ENCODE measurements around the gene AKAP7.
A peak's percentile ranks its signal among the peaks of the same experiment; 100 is the strongest.

AKAP7 gene

GRCh38 chr6:131146865-131147264, 11.6 kb downstream of the AKAP7 start:
- Histone ChIP-seq H3K4me3 (ENCODE audit: low read length) (no peak overlapping the region), H3K79me2 (ENCODE audit: control insufficient read depth, insufficient read depth, low read length) (no peaks in the 10 kb centered on the region), H3K27ac (ENCODE audit: low read depth, low read length) (no peak overlapping the region), H4K5ac (ENCODE audit: low read length) (no peak overlapping the region), H2BK120ac (ENCODE audit: low read depth, low read length) (no peak overlapping the region), H3K79me1 (ENCODE audit: low read length) (no peaks in the 10 kb centered on the region), H3K9ac (ENCODE audit: low read length) (no peak overlapping the region), H2BK5ac (ENCODE audit: low read length) (no peak overlapping the region), H3K23ac (ENCODE audit: low read length) (no peak overlapping the region), H3K4ac (ENCODE audit: low read depth, low read length) (no peak overlapping the region), H2BK15ac (replicated peaks; ENCODE audit: low read depth) (no peak overlapping the region), H2AK5ac (ENCODE audit: low read length) (no peak overlapping the region), H3K27me3 (ENCODE audit: insufficient read depth, low read length, poor library complexity) (no peaks in the 10 kb centered on the region), H3K18ac (ENCODE audit: low read length) (no peak overlapping the region), H4K8ac (ENCODE audit: low read depth, low read length) (no peak overlapping the region), H3K56ac (ENCODE audit: low read length) (no peak overlapping the region), H3K36me3 (ENCODE audit: control insufficient read depth, insufficient read depth, low read length) (no peaks in the 10 kb centered on the region), H3K4me1 (ENCODE audit: control insufficient read depth, low read depth, low read length) (no peaks in the 10 kb centered on the region), H3K4me2 (ENCODE audit: low read length) (no peak overlapping the region)
- WGBS (ENCODE audit: extremely low coverage, insufficient coverage, low lambda C conversion rate) = no CpG with 5 or more reads among the region's 2 CpGs
- DNase-seq = no peak

GRCh38 chr6:131156411-131156810, 21.1 kb downstream of the AKAP7 start:
- H2BK15ac ChIP-seq (replicated peaks; ENCODE audit: low read depth) = no peak overlapping the region
- no peak for DNase-seq
- H3K4ac ChIP-seq (ENCODE audit: low read depth, low read length) = no peak overlapping the region
- H3K9ac ChIP-seq (ENCODE audit: low read length) = no peak overlapping the region
- no peak overlapping the region for H4K5ac ChIP-seq (ENCODE audit: low read length)
- no peak overlapping the region for H2AK5ac ChIP-seq (ENCODE audit: low read length)
- no peaks in the 10 kb centered on the region for H3K4me1 ChIP-seq (ENCODE audit: control insufficient read depth, low read depth, low read length)
- H4K8ac ChIP-seq (ENCODE audit: low read depth, low read length) = no peak overlapping the region
- no peaks in the 10 kb centered on the region for H3K79me2 ChIP-seq (ENCODE audit: control insufficient read depth, insufficient read depth, low read length)
- no peak overlapping the region for H3K23ac ChIP-seq (ENCODE audit: low read length)
- H3K27me3 ChIP-seq (ENCODE audit: insufficient read depth, low read length, poor library complexity) = no peaks in the 10 kb centered on the region
- H3K27ac ChIP-seq (ENCODE audit: low read depth, low read length) = no peak overlapping the region
- no peaks in the 10 kb centered on the region for H3K36me3 ChIP-seq (ENCODE audit: control insufficient read depth, insufficient read depth, low read length)
- no peaks in the 10 kb centered on the region for H3K79me1 ChIP-seq (ENCODE audit: low read length)
- no peak overlapping the region for H3K4me3 ChIP-seq (ENCODE audit: low read length)
- H3K56ac ChIP-seq (ENCODE audit: low read length) = no peak overlapping the region
- H3K18ac ChIP-seq (ENCODE audit: low read length) = no peak overlapping the region
- H2BK5ac ChIP-seq (ENCODE audit: low read length) = no peak overlapping the region
- no peak overlapping the region for H3K4me2 ChIP-seq (ENCODE audit: low read length)
- no peak overlapping the region for H2BK120ac ChIP-seq (ENCODE audit: low read depth, low read length)
- no CpG with 5 or more reads among the region's 2 CpGs for WGBS (ENCODE audit: extremely low coverage, insufficient coverage, low lambda C conversion rate)

GRCh38 chr6:131159578-131159977, 24.3 kb downstream of the AKAP7 start:
- Histone ChIP-seq H3K36me3 (ENCODE audit: control insufficient read depth, insufficient read depth, low read length) (no peaks in the 10 kb centered on the region), H4K8ac (ENCODE audit: low read depth, low read length) (no peak overlapping the region), H3K79me2 (ENCODE audit: control insufficient read depth, insufficient read depth, low read length) (no peaks in the 10 kb centered on the region), H2BK120ac (ENCODE audit: low read depth, low read length) (no peak overlapping the region), H3K27me3 (ENCODE audit: insufficient read depth, low read length, poor library complexity) (no peaks in the 10 kb centered on the region), H3K4me2 (ENCODE audit: low read length) (no peak overlapping the region), H3K4ac (ENCODE audit: low read depth, low read length) (no peak overlapping the region), H2BK5ac (ENCODE audit: low read length) (no peak overlapping the region), H3K4me1 (ENCODE audit: control insufficient read depth, low read depth, low read length) (no peaks in the 10 kb centered on the region), H2AK5ac (ENCODE audit: low read length) (no peak overlapping the region), H3K9ac (ENCODE audit: low read length) (no peak overlapping the region), H3K4me3 (ENCODE audit: low read length) (no peak overlapping the region), H3K56ac (ENCODE audit: low read length) (no peak overlapping the region), H3K23ac (ENCODE audit: low read length) (no peak overlapping the region), H3K18ac (ENCODE audit: low read length) (no peak overlapping the region), H3K27ac (ENCODE audit: low read depth, low read length) (no peak overlapping the region), H3K79me1 (ENCODE audit: low read length) (no peaks in the 10 kb centered on the region), H4K5ac (ENCODE audit: low read length) (no peak overlapping the region), H2BK15ac (replicated peaks; ENCODE audit: low read depth) (no peak overlapping the region)
- no peak for DNase-seq
- WGBS (ENCODE audit: extremely low coverage, insufficient coverage, low lambda C conversion rate) = no CpG with 5 or more reads among the region's 2 CpGs

GRCh38 chr6:131160254-131160758, 25.0 kb downstream of the AKAP7 start:
- Histone ChIP-seq H3K4me3 (ENCODE audit: low read length) (no peak overlapping the region), H3K4me2 (ENCODE audit: low read length) (no peak overlapping the region), H3K56ac (ENCODE audit: low read length) (no peak overlapping the region), H2BK120ac (ENCODE audit: low read depth, low read length) (no peak overlapping the region), H3K4ac (ENCODE audit: low read depth, low read length) (no peak overlapping the region), H3K36me3 (ENCODE audit: control insufficient read depth, insufficient read depth, low read length) (no peaks in the 10 kb centered on the region), H3K79me1 (ENCODE audit: low read length) (no peaks in the 10 kb centered on the region), H4K5ac (ENCODE audit: low read length) (no peak overlapping the region), H3K27me3 (ENCODE audit: insufficient read depth, low read length, poor library complexity) (no peaks in the 10 kb centered on the region), H3K79me2 (ENCODE audit: control insufficient read depth, insufficient read depth, low read length) (no peaks in the 10 kb centered on the region), H3K23ac (ENCODE audit: low read length) (no peak overlapping the region), H3K27ac (ENCODE audit: low read depth, low read length) (no peak overlapping the region), H2AK5ac (ENCODE audit: low read length) (no peak overlapping the region), H3K9ac (ENCODE audit: low read length) (no peak overlapping the region), H2BK5ac (ENCODE audit: low read length) (no peak overlapping the region), H2BK15ac (replicated peaks; ENCODE audit: low read depth) (no peak overlapping the region), H4K8ac (ENCODE audit: low read depth, low read length) (no peak overlapping the region), H3K18ac (ENCODE audit: low read length) (no peak overlapping the region), H3K4me1 (ENCODE audit: control insufficient read depth, low read depth, low read length) (no peaks in the 10 kb centered on the region)
- no peak for DNase-seq
- no CpG with 5 or more reads among the region's 1 CpG for WGBS (ENCODE audit: extremely low coverage, insufficient coverage, low lambda C conversion rate)

- no peak for DNase-seq
- H3K79me1 ChIP-seq (ENCODE audit: low read length) = no peaks in the 10 kb centered on the region
- no peak overlapping the region for H3K56ac ChIP-seq (ENCODE audit: low read length)
- H3K27me3 ChIP-seq (ENCODE audit: insufficient read depth, low read length, poor library complexity) = no peaks in the 10 kb centered on the region
- H3K36me3 ChIP-seq (ENCODE audit: control insufficient read depth, insufficient read depth, low read length) = no peaks in the 10 kb centered on the region
- H3K4me1 ChIP-seq (ENCODE audit: control insufficient read depth, low read depth, low read length) = no peaks in the 10 kb centered on the region
- no peak overlapping the region for H2AK5ac ChIP-seq (ENCODE audit: low read length)
- H3K4me2 ChIP-seq (ENCODE audit: low read length) = no peak overlapping the region
- H3K4ac ChIP-seq (ENCODE audit: low read depth, low read length) = no peak overlapping the region
- no peak overlapping the region for H4K5ac ChIP-seq (ENCODE audit: low read length)
- H3K23ac ChIP-seq (ENCODE audit: low read length) = no peak overlapping the region
- H3K9ac ChIP-seq (ENCODE audit: low read length) = no peak overlapping the region
- no peak overlapping the region for H2BK5ac ChIP-seq (ENCODE audit: low read length)
- WGBS (ENCODE audit: extremely low coverage, insufficient coverage, low lambda C conversion rate) = no CpG with 5 or more reads among the region's 3 CpGs
- H2BK120ac ChIP-seq (ENCODE audit: low read depth, low read length) = no peak overlapping the region
- no peaks in the 10 kb centered on the region for H3K79me2 ChIP-seq (ENCODE audit: control insufficient read depth, insufficient read depth, low read length)
- H2BK15ac ChIP-seq (replicated peaks; ENCODE audit: low read depth) = no peak overlapping the region
- H4K8ac ChIP-seq (ENCODE audit: low read depth, low read length) = no peak overlapping the region
- no peak overlapping the region for H3K27ac ChIP-seq (ENCODE audit: low read depth, low read length)
- no peak overlapping the region for H3K4me3 ChIP-seq (ENCODE audit: low read length)
- no peak overlapping the region for H3K18ac ChIP-seq (ENCODE audit: low read length)
Observed at GRCh38 chr6:131161987-131162386, 26.7 kb downstream of the AKAP7 start.

GRCh38 chr6:131163886-131164285, 28.6 kb downstream of the AKAP7 start:
- Histone ChIP-seq H3K4me1 (ENCODE audit: control insufficient read depth, low read depth, low read length) (no peaks in the 10 kb centered on the region), H2BK5ac (ENCODE audit: low read length) (no peak overlapping the region), H3K79me2 (ENCODE audit: control insufficient read depth, insufficient read depth, low read length) (no peaks in the 10 kb centered on the region), H3K4me2 (ENCODE audit: low read length) (no peak overlapping the region), H4K5ac (ENCODE audit: low read length) (no peak overlapping the region), H3K9ac (ENCODE audit: low read length) (no peak overlapping the region), H3K36me3 (ENCODE audit: control insufficient read depth, insufficient read depth, low read length) (no peaks in the 10 kb centered on the region), H3K27me3 (ENCODE audit: insufficient read depth, low read length, poor library complexity) (no peaks in the 10 kb centered on the region), H3K4me3 (ENCODE audit: low read length) (no peak overlapping the region), H2BK15ac (replicated peaks; ENCODE audit: low read depth) (no peak overlapping the region), H3K18ac (ENCODE audit: low read length) (no peak overlapping the region), H3K23ac (ENCODE audit: low read length) (no peak overlapping the region), H3K56ac (ENCODE audit: low read length) (no peak overlapping the region), H3K4ac (ENCODE audit: low read depth, low read length) (no peak overlapping the region), H2BK120ac (ENCODE audit: low read depth, low read length) (peak overlapping the region; percentile 38), H4K8ac (ENCODE audit: low read depth, low read length) (no peak overlapping the region), H3K79me1 (ENCODE audit: low read length) (no peaks in the 10 kb centered on the region), H2AK5ac (ENCODE audit: low read length) (no peak overlapping the region), H3K27ac (ENCODE audit: low read depth, low read length) (no peak overlapping the region)
- WGBS (ENCODE audit: extremely low coverage, insufficient coverage, low lambda C conversion rate) = no CpG with 5 or more reads among the region's 1 CpG
- DNase-seq = peak; percentile 13
